GM23338 (cell line): ENCODE measurements around the gene RPL22. TPM values are rescaled to one million over a fixed set of nuclear protein-coding genes. Genes with fewer than 3 reads are reported as not detected.

Experiments used
- ATAC-seq: fragments of 200-7000 bp; cut with Tn5 transposase; 3 replicates; pipeline ENCODE4 v1.9.1; 2020
- DNase-seq: peaks from one replicate; pipeline ENCODE4 v3.0.0-alpha.2; 2015; ENCODE audit warnings: low spot score
- H2AFZ ChIP-seq: fragments of 200-600 bp; sonication (generic); 2 replicates; pipeline ENCODE4 v1.8.0; 2016; ENCODE audit warnings: antibody characterized with exemption, mild to moderate bottlenecking, moderate library complexity
- H3F3A ChIP-seq: fragments of 200-600 bp; sonication (generic); replicated peaks from 2 replicates; pipeline ENCODE4 v1.8.0; 2017; ENCODE audit warnings: antibody characterized with exemption, mixed run types, low read depth
- H3K27ac ChIP-seq: fragments of 200-600 bp; sonication (generic); 2 replicates; pipeline ENCODE4 v1.6.1; 2016; ENCODE audit warnings: low read depth
- H3K27me3 ChIP-seq: fragments of 200-600 bp; sonication (generic); 2 replicates; pipeline ENCODE4 v1.8.0; 2016; ENCODE audit warnings: mild to moderate bottlenecking, mixed run types, moderate library complexity; ENCODE audit not compliant: insufficient read depth
- H3K36me3 ChIP-seq: fragments of 200-600 bp; sonication (generic); 2 replicates; pipeline ENCODE4 v1.8.0; 2016; ENCODE audit warnings: mild to moderate bottlenecking; ENCODE audit not compliant: insufficient read depth
- H3K4me1 ChIP-seq: fragments of 200-600 bp; sonication (generic); 2 replicates; pipeline ENCODE4 v1.8.0; 2016; ENCODE audit warnings: mild to moderate bottlenecking, moderate library complexity; ENCODE audit not compliant: insufficient read depth
- H3K4me2 ChIP-seq: fragments of 200-600 bp; sonication (generic); 2 replicates; pipeline ENCODE4 v1.7.1; 2017; ENCODE audit warnings: mixed run types
- H3K4me3 ChIP-seq: fragments of 200-600 bp; sonication (generic); 2 replicates; pipeline ENCODE4 v1.6.1; 2016; ENCODE audit warnings: mixed run types
- H3K79me2 ChIP-seq: fragments of 200-600 bp; sonication (generic); replicated peaks from 2 replicates; pipeline ENCODE4 v1.8.0; 2017; ENCODE audit warnings: mild to moderate bottlenecking; ENCODE audit not compliant: insufficient read depth
- H3K9me2 ChIP-seq: fragments of 200-600 bp; sonication (generic); 2 replicates; pipeline ENCODE4 v1.8.0; 2017; ENCODE audit not compliant: insufficient read depth
- H4K20me1 ChIP-seq: fragments of 200-600 bp; sonication (generic); replicated peaks from 2 replicates; pipeline ENCODE4 v1.8.0; 2017; ENCODE audit warnings: mild to moderate bottlenecking; ENCODE audit not compliant: insufficient read depth
- H3K27ac Mint-ChIP-seq: 2 replicates; pipeline ENCODE4 v1.8.0; 2020; ENCODE audit warnings: inconsistent platforms, mild to moderate bottlenecking, moderate library complexity, mixed read lengths
- H3K27me3 Mint-ChIP-seq: 3 replicates; pipeline ENCODE4 v1.8.0; 2022; ENCODE audit warnings: low read depth, mild to moderate bottlenecking, moderate library complexity, mixed read lengths, inconsistent platforms; ENCODE audit not compliant: insufficient read depth, poor library complexity
- H3K36me3 Mint-ChIP-seq: 3 replicates; pipeline ENCODE4 v1.8.0; 2021; ENCODE audit warnings: low read depth, mild to moderate bottlenecking, inconsistent platforms, moderate library complexity, mixed read lengths
- H3K4me1 Mint-ChIP-seq: 3 replicates; pipeline ENCODE4 v1.8.0; 2020; ENCODE audit warnings: mild to moderate bottlenecking, inconsistent platforms, mixed read lengths
- H3K4me3 Mint-ChIP-seq: 3 replicates; pipeline ENCODE4 v1.8.0; 2021; ENCODE audit warnings: moderate library complexity, mild to moderate bottlenecking, inconsistent platforms, mixed read lengths
- H3K9me3 Mint-ChIP-seq: 3 replicates; pipeline ENCODE4 v1.8.0; 2020; ENCODE audit warnings: moderate library complexity, mild to moderate bottlenecking, inconsistent platforms, mixed read lengths
- CREB1 ChIP-seq: fragments of 250-450 bp; sonication (Bioruptor Pico); IDR thresholded peaks from 2 replicates; pipeline ENCODE4 v1.5.0; 2020; ENCODE audit warnings: low read depth, mild to moderate bottlenecking, moderate library complexity
- ETS1 ChIP-seq: IDR thresholded peaks from 2 replicates; pipeline ENCODE4 v1.6.1; 2016; ENCODE audit warnings: antibody characterized with exemption
- EZH2 ChIP-seq: fragments of 200-600 bp; sonication (generic); IDR thresholded peaks from one replicate; pipeline ENCODE4 v1.8.0; 2017; ENCODE audit warnings: antibody characterized with exemption, mild to moderate bottlenecking, low read depth; ENCODE audit not compliant: unreplicated experiment
- EZH2phosphoT487 ChIP-seq: fragments of 200-600 bp; sonication (generic); IDR thresholded peaks from one replicate; pipeline ENCODE4 v1.8.1; 2018; ENCODE audit warnings: antibody characterized with exemption; ENCODE audit not compliant: unreplicated experiment
- JUNB ChIP-seq: IDR thresholded peaks from one replicate; pipeline ENCODE4 v1.6.1; 2016; ENCODE audit warnings: antibody characterized with exemption; ENCODE audit not compliant: unreplicated experiment
- NANOG ChIP-seq: IDR thresholded peaks from 2 replicates; pipeline ENCODE4 v1.6.1; 2016; ENCODE audit warnings: antibody characterized with exemption, borderline replicate concordance
- POLR2AphosphoS5 ChIP-seq: IDR thresholded peaks from 2 replicates; pipeline ENCODE4 v1.6.1; 2016; ENCODE audit warnings: antibody characterized with exemption, low read depth
- REST ChIP-seq: IDR thresholded peaks from one replicate; pipeline ENCODE4 v1.6.1; 2018; ENCODE audit warnings: antibody characterized with exemption; ENCODE audit not compliant: unreplicated experiment
- STAT1 ChIP-seq: IDR thresholded peaks from one replicate; pipeline ENCODE4 v1.6.1; 2016; ENCODE audit warnings: antibody characterized with exemption; ENCODE audit not compliant: unreplicated experiment
- ZNF114 ChIP-seq: fragments of 250-450 bp; sonication (Bioruptor Pico); IDR thresholded peaks from 2 replicates; pipeline ENCODE4 v1.5.0; 2020; ENCODE audit warnings: mild to moderate bottlenecking, moderate library complexity
- ZNF331 ChIP-seq: fragments of 250-450 bp; sonication (Bioruptor Pico); IDR thresholded peaks from 2 replicates; pipeline ENCODE4 v1.5.0; 2020; ENCODE audit warnings: low read depth, mild to moderate bottlenecking, moderate library complexity
- polyA plus RNA-seq: library from polyadenylated mRNA; unstranded; fragments of >200 nt; fragmentation: Nextera tagmentation; extraction: Ambion mirVana; gene quantifications from 2 replicates; pipeline ENCODE4 v1.2.1, GENCODE V29; 2016
- total RNA-seq: library from RNA; depleted of rRNA; stranded (reverse); fragments of >200 nt; shearing (Covaris generic); gene quantifications from 2 replicates; pipeline ENCODE4 v1.2.3, GENCODE V29; 2014
- TF ChIP-seq, protein P1 (sequence below): fragments of 250-450 bp; sonication (Bioruptor Pico); IDR thresholded peaks from 2 replicates; pipeline ENCODE4 v1.5.0; 2020; ENCODE audit warnings: mild to moderate bottlenecking, moderate library complexity
- TF ChIP-seq, protein P2 (sequence below), 2 experiments: fragments of 200-600 bp in 1 of 2; sonication (generic) in 1 of 2; conservative IDR thresholded peaks; 2 replicates each; pipeline versions ENCODE4 v1.5.1 to v1.6.1; 2016 to 2017; ENCODE audit warnings: antibody characterized with exemption in 2 of 2, low read depth in 2 of 2, mild to moderate bottlenecking in 2 of 2, moderate library complexity in 1 of 2

RPL22 gene
- total and polyA plus RNA-seq, 2 experiments from 2014 or later, result 145 to 818 TPM

GRCh38 chr1:6202256-6202655, 2.9 kb upstream of the RPL22 start:
- H2AFZ ChIP-seq, result no peak overlapping the region
- H3K27ac ChIP-seq, result no peak overlapping the region
- H3K27me3 ChIP-seq, result peaks cover 20% of the 10 kb centered on the region
- DNase-seq, result no peak
- Mint-ChIP-seq H3K4me3 (no peak overlapping the region), H3K9me3 (no peaks in the 10 kb centered on the region), H3K4me1 (peaks cover 34% of the 10 kb centered on the region), H3K36me3 (peaks cover 15% of the 10 kb centered on the region), H3K27ac (no peak overlapping the region), H3K27me3 (peaks cover 32% of the 10 kb centered on the region)
- H3K4me3 ChIP-seq, result no peak overlapping the region
- H3K36me3 ChIP-seq, result peaks cover 11% of the 10 kb centered on the region
- peaks cover 21% of the 10 kb centered on the region for H3K79me2 ChIP-seq
- H3K4me1 ChIP-seq, result peaks cover 29% of the 10 kb centered on the region
- H3K4me2 ChIP-seq, result no peak overlapping the region
- peaks cover 13% of the 10 kb centered on the region for H4K20me1 ChIP-seq
- no peaks in the 10 kb centered on the region for H3K9me2 ChIP-seq
- H3F3A ChIP-seq, result peaks cover 19% of the 10 kb centered on the region
- no peak for ATAC-seq
- TF ChIP-seq, protein P1, sequence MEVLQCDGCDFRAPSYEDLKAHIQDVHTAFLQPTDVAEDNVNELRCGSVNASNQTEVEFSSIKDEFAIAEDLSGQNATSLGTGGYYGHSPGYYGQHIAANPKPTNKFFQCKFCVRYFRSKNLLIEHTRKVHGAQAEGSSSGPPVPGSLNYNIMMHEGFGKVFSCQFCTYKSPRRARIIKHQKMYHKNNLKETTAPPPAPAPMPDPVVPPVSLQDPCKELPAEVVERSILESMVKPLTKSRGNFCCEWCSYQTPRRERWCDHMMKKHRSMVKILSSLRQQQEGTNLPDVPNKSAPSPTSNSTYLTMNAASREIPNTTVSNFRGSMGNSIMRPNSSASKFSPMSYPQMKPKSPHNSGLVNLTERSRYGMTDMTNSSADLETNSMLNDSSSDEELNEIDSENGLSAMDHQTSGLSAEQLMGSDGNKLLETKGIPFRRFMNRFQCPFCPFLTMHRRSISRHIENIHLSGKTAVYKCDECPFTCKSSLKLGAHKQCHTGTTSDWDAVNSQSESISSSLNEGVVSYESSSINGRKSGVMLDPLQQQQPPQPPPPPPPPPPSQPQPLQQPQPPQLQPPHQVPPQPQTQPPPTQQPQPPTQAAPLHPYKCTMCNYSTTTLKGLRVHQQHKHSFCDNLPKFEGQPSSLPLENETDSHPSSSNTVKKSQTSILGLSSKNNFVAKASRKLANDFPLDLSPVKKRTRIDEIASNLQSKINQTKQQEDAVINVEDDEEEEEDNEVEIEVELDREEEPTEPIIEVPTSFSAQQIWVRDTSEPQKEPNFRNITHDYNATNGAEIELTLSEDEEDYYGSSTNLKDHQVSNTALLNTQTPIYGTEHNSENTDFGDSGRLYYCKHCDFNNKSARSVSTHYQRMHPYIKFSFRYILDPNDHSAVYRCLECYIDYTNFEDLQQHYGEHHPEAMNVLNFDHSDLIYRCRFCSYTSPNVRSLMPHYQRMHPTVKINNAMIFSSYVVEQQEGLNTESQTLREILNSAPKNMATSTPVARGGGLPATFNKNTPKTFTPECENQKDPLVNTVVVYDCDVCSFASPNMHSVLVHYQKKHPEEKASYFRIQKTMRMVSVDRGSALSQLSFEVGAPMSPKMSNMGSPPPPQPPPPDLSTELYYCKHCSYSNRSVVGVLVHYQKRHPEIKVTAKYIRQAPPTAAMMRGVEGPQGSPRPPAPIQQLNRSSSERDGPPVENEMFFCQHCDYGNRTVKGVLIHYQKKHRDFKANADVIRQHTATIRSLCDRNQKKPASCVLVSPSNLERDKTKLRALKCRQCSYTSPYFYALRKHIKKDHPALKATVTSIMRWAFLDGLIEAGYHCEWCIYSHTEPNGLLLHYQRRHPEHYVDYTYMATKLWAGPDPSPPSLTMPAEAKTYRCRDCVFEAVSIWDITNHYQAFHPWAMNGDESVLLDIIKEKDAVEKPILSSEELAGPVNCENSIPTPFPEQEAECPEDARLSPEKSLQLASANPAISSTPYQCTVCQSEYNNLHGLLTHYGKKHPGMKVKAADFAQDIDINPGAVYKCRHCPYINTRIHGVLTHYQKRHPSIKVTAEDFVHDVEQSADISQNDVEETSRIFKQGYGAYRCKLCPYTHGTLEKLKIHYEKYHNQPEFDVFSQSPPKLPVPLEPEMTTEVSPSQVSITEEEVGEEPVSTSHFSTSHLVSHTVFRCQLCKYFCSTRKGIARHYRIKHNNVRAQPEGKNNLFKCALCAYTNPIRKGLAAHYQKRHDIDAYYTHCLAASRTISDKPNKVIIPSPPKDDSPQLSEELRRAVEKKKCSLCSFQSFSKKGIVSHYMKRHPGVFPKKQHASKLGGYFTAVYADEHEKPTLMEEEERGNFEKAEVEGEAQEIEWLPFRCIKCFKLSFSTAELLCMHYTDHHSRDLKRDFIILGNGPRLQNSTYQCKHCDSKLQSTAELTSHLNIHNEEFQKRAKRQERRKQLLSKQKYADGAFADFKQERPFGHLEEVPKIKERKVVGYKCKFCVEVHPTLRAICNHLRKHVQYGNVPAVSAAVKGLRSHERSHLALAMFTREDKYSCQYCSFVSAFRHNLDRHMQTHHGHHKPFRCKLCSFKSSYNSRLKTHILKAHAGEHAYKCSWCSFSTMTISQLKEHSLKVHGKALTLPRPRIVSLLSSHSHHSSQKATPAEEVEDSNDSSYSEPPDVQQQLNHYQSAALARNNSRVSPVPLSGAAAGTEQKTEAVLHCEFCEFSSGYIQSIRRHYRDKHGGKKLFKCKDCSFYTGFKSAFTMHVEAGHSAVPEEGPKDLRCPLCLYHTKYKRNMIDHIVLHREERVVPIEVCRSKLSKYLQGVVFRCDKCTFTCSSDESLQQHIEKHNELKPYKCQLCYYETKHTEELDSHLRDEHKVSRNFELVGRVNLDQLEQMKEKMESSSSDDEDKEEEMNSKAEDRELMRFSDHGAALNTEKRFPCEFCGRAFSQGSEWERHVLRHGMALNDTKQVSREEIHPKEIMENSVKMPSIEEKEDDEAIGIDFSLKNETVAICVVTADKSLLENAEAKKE (CRISPR knock-in tag), result no peak
- TF ChIP-seq EZH2phosphoT487 (no peak), ETS1 (no peak), JUNB (no peak), CREB1 (no peak), STAT1 (no peak), ZNF114 (CRISPR knock-in tag) (no peak), ZNF331 (CRISPR knock-in tag) (no peak), EZH2 (no peak), POLR2AphosphoS5 (no peak), NANOG (no peak), REST (no peak)
- TF ChIP-seq, protein P2, sequence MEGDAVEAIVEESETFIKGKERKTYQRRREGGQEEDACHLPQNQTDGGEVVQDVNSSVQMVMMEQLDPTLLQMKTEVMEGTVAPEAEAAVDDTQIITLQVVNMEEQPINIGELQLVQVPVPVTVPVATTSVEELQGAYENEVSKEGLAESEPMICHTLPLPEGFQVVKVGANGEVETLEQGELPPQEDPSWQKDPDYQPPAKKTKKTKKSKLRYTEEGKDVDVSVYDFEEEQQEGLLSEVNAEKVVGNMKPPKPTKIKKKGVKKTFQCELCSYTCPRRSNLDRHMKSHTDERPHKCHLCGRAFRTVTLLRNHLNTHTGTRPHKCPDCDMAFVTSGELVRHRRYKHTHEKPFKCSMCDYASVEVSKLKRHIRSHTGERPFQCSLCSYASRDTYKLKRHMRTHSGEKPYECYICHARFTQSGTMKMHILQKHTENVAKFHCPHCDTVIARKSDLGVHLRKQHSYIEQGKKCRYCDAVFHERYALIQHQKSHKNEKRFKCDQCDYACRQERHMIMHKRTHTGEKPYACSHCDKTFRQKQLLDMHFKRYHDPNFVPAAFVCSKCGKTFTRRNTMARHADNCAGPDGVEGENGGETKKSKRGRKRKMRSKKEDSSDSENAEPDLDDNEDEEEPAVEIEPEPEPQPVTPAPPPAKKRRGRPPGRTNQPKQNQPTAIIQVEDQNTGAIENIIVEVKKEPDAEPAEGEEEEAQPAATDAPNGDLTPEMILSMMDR (conservative IDR thresholded peaks at IDR 0.05; ENCODE audit: low read depth in 2 of 2), result no peak
